SK-N-SH treated with all-trans-retinoic acid at 6 μM for 48 hours (cell line): ENCODE measurements around the gene CIRBP.

Experiments used
- ATAC-seq: fragments of 200-7000 bp; cut with Tn5 transposase; 3 replicates; pipeline ENCODE4 v1.9.1; 2020; ENCODE audit warnings: mild to moderate bottlenecking, moderate library complexity
- ARNTL ChIP-seq: fragments of 450-650 bp; formaldehyde crosslinking; IDR thresholded peaks from 2 replicates; pipeline ENCODE4 v1.5.0; 2020; ENCODE audit warnings: low read depth, mild to moderate bottlenecking, moderate library complexity, borderline replicate concordance
- BACH2 ChIP-seq: fragments of 250-450 bp; sonication (Bioruptor Pico); IDR thresholded peaks from 2 replicates; pipeline ENCODE4 v1.9.0; 2021; ENCODE audit warnings: mild to moderate bottlenecking, borderline replicate concordance
- CSDC2 ChIP-seq: fragments of 250-450 bp; sonication (Bioruptor Pico); IDR thresholded peaks from 2 replicates; pipeline ENCODE4 v1.5.0; 2020; ENCODE audit warnings: mild to moderate bottlenecking, moderate library complexity
- ESRRG ChIP-seq: fragments of 250-450 bp; sonication (Bioruptor Pico); IDR thresholded peaks from 2 replicates; pipeline ENCODE4 v1.6.1; 2021; ENCODE audit warnings: mild to moderate bottlenecking
- GLIS3 ChIP-seq: fragments of 250-450 bp; sonication (Bioruptor Pico); IDR thresholded peaks from 2 replicates; pipeline ENCODE4 v1.5.0; 2020; ENCODE audit warnings: mild to moderate bottlenecking, moderate library complexity
- OSR1 ChIP-seq: fragments of 250-450 bp; sonication (Bioruptor Pico); IDR thresholded peaks from 2 replicates; pipeline ENCODE4 v1.8.0; 2022; ENCODE audit warnings: moderate library complexity, mild to moderate bottlenecking, inconsistent platforms
- SNAI2 ChIP-seq: fragments of 250-450 bp; sonication (Bioruptor Pico); IDR thresholded peaks from 2 replicates; pipeline ENCODE4 v1.5.0; 2020; ENCODE audit warnings: mild to moderate bottlenecking, moderate library complexity
- TCF4 ChIP-seq: fragments of 250-450 bp; sonication (Bioruptor Pico); IDR thresholded peaks from 2 replicates; pipeline ENCODE4 v1.8.0; 2021; ENCODE audit warnings: mild to moderate bottlenecking, moderate library complexity, borderline replicate concordance
- ZC3H10 ChIP-seq: fragments of 250-450 bp; sonication (Bioruptor Pico); IDR thresholded peaks from 2 replicates; pipeline ENCODE4 v1.5.1; 2021; ENCODE audit warnings: mild to moderate bottlenecking, moderate library complexity
- ZFP3 ChIP-seq: fragments of 250-450 bp; sonication (Bioruptor Pico); IDR thresholded peaks from 2 replicates; pipeline ENCODE4 v1.5.0; 2020; ENCODE audit warnings: mild to moderate bottlenecking, moderate library complexity
- ZFP30 ChIP-seq: fragments of 450-650 bp; formaldehyde crosslinking; IDR thresholded peaks from 2 replicates; pipeline ENCODE4 v1.5.0; 2022; ENCODE audit warnings: mild to moderate bottlenecking, moderate library complexity
- TF ChIP-seq, protein P1 (sequence below): fragments of 250-450 bp; sonication (Bioruptor Pico); IDR thresholded peaks from 2 replicates; pipeline ENCODE4 v1.8.0; 2020; ENCODE audit warnings: mild to moderate bottlenecking, moderate library complexity, borderline replicate concordance
- TF ChIP-seq, protein P2 (sequence below): fragments of 250-450 bp; sonication (Bioruptor Pico); IDR thresholded peaks from 2 replicates; pipeline ENCODE4 v1.5.0; 2020; ENCODE audit warnings: mild to moderate bottlenecking, moderate library complexity
- TF ChIP-seq, protein P3 (sequence below): fragments of 250-450 bp; sonication (Bioruptor Pico); IDR thresholded peaks from 2 replicates; pipeline ENCODE4 v1.5.1; 2021; ENCODE audit warnings: mild to moderate bottlenecking, moderate library complexity
- TF ChIP-seq, protein P4 (sequence below): fragments of 250-450 bp; sonication (Bioruptor Pico); IDR thresholded peaks from 2 replicates; pipeline ENCODE4 v1.8.0; 2021; ENCODE audit warnings: low read depth, mild to moderate bottlenecking, moderate library complexity, borderline replicate concordance
- TF ChIP-seq, protein P5 (sequence below): fragments of 250-450 bp; sonication (Bioruptor Pico); IDR thresholded peaks from 2 replicates; pipeline ENCODE4 v1.5.1; 2020; ENCODE audit warnings: low read depth, mild to moderate bottlenecking, moderate library complexity

Gene CIRBP

DNA sequence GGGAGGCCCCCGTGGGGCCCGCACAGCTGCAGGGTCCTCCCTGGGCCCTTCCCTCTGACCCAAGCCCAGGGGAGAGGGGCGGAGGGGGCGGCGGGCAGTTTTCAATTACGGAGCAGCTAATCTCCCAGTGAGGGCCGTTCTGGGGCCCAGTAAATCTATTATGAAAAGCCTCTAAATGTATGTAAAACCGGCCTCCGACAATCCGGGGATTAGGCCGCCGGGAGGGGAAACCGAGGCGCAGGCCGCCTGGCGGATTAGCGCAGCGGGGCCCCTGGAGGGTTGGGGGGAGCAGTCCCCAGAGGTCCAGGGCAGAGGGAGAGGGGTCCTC, 41.7 kb downstream of the CIRBP start:
- TF ChIP-seq BACH2 (CRISPR knock-in tag) (no peak), SNAI2 (CRISPR knock-in tag) (no peak), ARNTL (CRISPR knock-in tag) (no peak), CSDC2 (CRISPR knock-in tag) (no peak)
- TF ChIP-seq, protein P1, sequence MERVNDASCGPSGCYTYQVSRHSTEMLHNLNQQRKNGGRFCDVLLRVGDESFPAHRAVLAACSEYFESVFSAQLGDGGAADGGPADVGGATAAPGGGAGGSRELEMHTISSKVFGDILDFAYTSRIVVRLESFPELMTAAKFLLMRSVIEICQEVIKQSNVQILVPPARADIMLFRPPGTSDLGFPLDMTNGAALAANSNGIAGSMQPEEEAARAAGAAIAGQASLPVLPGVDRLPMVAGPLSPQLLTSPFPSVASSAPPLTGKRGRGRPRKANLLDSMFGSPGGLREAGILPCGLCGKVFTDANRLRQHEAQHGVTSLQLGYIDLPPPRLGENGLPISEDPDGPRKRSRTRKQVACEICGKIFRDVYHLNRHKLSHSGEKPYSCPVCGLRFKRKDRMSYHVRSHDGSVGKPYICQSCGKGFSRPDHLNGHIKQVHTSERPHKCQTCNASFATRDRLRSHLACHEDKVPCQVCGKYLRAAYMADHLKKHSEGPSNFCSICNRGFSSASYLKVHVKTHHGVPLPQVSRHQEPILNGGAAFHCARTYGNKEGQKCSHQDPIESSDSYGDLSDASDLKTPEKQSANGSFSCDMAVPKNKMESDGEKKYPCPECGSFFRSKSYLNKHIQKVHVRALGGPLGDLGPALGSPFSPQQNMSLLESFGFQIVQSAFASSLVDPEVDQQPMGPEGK, result no peak
- TF ChIP-seq, protein P2, sequence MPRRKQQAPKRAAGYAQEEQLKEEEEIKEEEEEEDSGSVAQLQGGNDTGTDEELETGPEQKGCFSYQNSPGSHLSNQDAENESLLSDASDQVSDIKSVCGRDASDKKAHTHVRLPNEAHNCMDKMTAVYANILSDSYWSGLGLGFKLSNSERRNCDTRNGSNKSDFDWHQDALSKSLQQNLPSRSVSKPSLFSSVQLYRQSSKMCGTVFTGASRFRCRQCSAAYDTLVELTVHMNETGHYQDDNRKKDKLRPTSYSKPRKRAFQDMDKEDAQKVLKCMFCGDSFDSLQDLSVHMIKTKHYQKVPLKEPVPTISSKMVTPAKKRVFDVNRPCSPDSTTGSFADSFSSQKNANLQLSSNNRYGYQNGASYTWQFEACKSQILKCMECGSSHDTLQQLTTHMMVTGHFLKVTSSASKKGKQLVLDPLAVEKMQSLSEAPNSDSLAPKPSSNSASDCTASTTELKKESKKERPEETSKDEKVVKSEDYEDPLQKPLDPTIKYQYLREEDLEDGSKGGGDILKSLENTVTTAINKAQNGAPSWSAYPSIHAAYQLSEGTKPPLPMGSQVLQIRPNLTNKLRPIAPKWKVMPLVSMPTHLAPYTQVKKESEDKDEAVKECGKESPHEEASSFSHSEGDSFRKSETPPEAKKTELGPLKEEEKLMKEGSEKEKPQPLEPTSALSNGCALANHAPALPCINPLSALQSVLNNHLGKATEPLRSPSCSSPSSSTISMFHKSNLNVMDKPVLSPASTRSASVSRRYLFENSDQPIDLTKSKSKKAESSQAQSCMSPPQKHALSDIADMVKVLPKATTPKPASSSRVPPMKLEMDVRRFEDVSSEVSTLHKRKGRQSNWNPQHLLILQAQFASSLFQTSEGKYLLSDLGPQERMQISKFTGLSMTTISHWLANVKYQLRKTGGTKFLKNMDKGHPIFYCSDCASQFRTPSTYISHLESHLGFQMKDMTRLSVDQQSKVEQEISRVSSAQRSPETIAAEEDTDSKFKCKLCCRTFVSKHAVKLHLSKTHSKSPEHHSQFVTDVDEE (CRISPR knock-in tag), result no peak
- ATAC-seq, result no peak

DNA sequence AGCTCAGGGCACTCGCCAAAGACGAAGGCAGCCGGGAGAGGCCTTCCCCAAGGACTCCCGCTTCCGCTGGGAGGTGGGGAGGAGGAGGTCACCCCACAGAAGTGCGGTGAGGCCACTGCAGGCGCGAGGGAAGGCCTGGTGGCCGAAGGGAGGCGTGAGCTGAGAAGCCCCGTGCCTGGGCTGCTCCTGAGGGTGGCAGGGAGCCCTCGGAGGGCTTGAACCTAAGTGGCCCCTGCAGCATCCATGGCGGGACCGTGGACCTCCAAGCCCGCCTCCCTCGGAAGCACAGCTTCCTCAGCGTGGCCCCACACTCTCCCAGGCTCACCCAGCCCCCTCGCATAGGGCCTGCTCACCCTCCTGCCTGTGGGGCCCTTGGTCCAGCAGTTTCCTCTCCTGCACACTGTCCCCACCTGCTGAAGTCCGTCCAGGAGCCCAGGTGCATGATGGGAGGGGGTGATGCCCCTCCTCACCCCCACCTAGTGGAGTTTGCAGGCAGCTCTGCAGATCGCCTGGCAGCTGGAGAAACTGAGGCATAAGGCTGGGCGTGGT, 42.5 kb downstream of the CIRBP start:
- TF ChIP-seq, protein P1, result no peak
- no peak for TF ChIP-seq SNAI2 (CRISPR knock-in tag)
- ATAC-seq, result no peak

DNA sequence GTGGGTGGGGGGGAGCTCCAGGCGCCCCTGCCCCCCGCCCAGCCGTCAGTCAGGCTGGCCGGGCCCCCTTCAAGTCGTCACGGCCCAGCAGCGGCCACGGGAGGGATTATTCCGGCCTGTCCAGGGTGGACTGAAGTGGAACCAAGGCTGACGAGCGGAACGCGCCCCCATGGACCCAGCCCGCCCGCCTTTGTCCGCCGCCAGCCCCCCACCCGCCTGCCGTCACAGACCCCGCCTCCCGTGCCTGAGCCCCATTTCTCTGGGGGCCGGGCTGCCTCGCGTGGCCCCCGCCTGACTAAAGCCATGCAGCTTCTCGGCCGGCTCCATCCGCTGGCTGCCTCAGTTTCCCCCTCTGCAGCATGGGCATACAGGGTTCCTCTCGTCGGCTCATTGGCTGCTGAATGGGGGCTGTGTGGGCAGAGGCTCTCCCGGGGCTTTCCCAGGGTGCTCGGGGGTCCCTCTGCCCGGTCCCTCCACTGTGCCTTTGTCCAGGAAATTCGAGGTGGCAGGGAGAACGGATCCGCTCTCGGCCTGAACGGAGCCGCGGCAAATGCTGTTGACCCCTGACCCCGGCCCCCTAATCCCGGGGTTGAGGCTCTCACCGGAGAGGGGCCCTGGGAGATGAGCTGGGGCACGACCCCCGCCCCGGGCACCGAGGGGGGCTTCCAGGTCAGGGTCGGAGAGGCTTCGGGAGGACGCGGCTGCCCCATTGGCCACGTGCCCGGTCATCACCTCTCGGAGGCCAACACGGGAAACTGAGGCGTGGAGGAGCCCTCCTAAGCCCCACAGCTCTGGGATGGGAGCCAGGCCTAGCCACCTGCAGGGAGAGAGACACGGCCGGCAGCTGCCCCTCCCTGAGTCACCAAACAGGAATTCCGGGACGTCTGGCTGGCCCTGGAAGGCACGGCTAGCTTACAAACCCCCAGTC, 43.9 kb downstream of the CIRBP start:
- ATAC-seq, result peak; percentile 66
- TF ChIP-seq ZFP30 (CRISPR knock-in tag), result no peak
- TF ChIP-seq ZFP3 (CRISPR knock-in tag), result no peak
- TF ChIP-seq, protein P3, sequence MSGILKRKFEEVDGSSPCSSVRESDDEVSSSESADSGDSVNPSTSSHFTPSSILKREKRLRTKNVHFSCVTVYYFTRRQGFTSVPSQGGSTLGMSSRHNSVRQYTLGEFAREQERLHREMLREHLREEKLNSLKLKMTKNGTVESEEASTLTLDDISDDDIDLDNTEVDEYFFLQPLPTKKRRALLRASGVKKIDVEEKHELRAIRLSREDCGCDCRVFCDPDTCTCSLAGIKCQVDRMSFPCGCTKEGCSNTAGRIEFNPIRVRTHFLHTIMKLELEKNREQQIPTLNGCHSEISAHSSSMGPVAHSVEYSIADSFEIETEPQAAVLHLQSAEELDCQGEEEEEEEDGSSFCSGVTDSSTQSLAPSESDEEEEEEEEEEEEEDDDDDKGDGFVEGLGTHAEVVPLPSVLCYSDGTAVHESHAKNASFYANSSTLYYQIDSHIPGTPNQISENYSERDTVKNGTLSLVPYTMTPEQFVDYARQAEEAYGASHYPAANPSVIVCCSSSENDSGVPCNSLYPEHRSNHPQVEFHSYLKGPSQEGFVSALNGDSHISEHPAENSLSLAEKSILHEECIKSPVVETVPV (CRISPR knock-in tag), result no peak
- no peak for TF ChIP-seq GLIS3
- TF ChIP-seq, protein P4, sequence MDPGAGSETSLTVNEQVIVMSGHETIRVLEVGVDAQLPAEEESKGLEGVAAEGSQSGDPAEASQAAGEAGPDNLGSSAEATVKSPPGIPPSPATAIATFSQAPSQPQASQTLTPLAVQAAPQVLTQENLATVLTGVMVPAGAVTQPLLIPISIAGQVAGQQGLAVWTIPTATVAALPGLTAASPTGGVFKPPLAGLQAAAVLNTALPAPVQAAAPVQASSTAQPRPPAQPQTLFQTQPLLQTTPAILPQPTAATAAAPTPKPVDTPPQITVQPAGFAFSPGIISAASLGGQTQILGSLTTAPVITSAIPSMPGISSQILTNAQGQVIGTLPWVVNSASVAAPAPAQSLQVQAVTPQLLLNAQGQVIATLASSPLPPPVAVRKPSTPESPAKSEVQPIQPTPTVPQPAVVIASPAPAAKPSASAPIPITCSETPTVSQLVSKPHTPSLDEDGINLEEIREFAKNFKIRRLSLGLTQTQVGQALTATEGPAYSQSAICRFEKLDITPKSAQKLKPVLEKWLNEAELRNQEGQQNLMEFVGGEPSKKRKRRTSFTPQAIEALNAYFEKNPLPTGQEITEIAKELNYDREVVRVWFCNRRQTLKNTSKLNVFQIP, result no peak
- TF ChIP-seq ZC3H10, result no peak
- TF ChIP-seq SNAI2 (CRISPR knock-in tag), result no peak
- TF ChIP-seq BACH2 (CRISPR knock-in tag), result no peak
- no peak for TF ChIP-seq ESRRG
- TF ChIP-seq, protein P5, sequence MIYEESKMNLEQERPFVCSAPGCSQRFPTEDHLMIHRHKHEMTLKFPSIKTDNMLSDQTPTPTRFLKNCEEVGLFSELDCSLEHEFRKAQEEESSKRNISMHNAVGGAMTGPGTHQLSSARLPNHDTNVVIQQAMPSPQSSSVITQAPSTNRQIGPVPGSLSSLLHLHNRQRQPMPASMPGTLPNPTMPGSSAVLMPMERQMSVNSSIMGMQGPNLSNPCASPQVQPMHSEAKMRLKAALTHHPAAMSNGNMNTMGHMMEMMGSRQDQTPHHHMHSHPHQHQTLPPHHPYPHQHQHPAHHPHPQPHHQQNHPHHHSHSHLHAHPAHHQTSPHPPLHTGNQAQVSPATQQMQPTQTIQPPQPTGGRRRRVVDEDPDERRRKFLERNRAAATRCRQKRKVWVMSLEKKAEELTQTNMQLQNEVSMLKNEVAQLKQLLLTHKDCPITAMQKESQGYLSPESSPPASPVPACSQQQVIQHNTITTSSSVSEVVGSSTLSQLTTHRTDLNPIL (CRISPR knock-in tag), result no peak
- no peak for TF ChIP-seq TCF4 (CRISPR knock-in tag)
- no peak for TF ChIP-seq OSR1 (CRISPR knock-in tag)
- TF ChIP-seq, protein P2 (CRISPR knock-in tag), result no peak
